Measurements from ENCODE around the gene MEIS1. TPM values are rescaled to one million over a fixed set of nuclear protein-coding genes. Genes with fewer than 3 reads are reported as not detected.

MEIS1 gene
- total and polyA plus RNA-seq, 7 experiments from 2014 or later = 0.05 to 5.6 (median 0.56) TPM; not detected in 4

GRCh38 chr2:66595556-66595955 lies 160.6 kb downstream of the MEIS1 start:
- peaks cover 0 to 8% (median 2%) of the 10 kb centered on the region in 11 donors for H3K9me3 Mint-ChIP-seq
- ChIA-PET POLR2A (no interaction called here), CTCF (no interaction called here)
- H3K4me1 Mint-ChIP-seq = no peaks in the 10 kb centered on the region
- no peaks in the 10 kb centered on the region for H3K36me3 ChIP-seq (ENCODE audit: control insufficient read depth in 2 of 3, insufficient read depth in 3 of 3, low read length in 3 of 3)
- no peak overlapping the region for H3K27ac ChIP-seq (ENCODE audit: low read depth, low read length)
- H3K36me3 Mint-ChIP-seq = no peaks in the 10 kb centered on the region
- H3K9me3 ChIP-seq (ENCODE audit: control insufficient read depth in 2 of 3, low read length in 3 of 3) = no peaks in the 10 kb centered on the region
- H3K4me3 ChIP-seq (ENCODE audit: low read length) = no peak overlapping the region
- H3K4me3 Mint-ChIP-seq = no peak overlapping the region
- DNase-seq (no peak), ATAC-seq (no peak)
- intact Hi-C loops (cut with micrococcal nuclease) = no loop called here
- H3K4me1 ChIP-seq (ENCODE audit: control insufficient read depth in 2 of 2, insufficient read depth in 2 of 2, low read length in 2 of 2) = no peaks in the 10 kb centered on the region
- H3K27me3 ChIP-seq (ENCODE audit: control insufficient read depth in 2 of 2, insufficient read depth in 2 of 2, low read length in 2 of 2) = no peaks in the 10 kb centered on the region
- peaks cover 0 to 5% (median 0%) of the 10 kb centered on the region in 5 donors for H3K27me3 Mint-ChIP-seq
- H3K27ac Mint-ChIP-seq = no peak overlapping the region

- intact Hi-C loops (cut with micrococcal nuclease) = no loop called here
Measured at GRCh38 chr2:66596256-66596655, 161.3 kb downstream of the MEIS1 start.

GRCh38 chr2:66601624-66602023 lies 166.7 kb downstream of the MEIS1 start:
- Mint-ChIP-seq H3K4me1 (no peaks in the 10 kb centered on the region), H3K36me3 (no peaks in the 10 kb centered on the region), H3K9me3 (peaks cover 0 to 8% (median 0%) of the 10 kb centered on the region in 11 donors), H3K27ac (no peak overlapping the region), H3K4me3 (no peak overlapping the region), H3K27me3 (peaks cover 0 to 6% (median 0%) of the 10 kb centered on the region in 5 donors)
- no peaks in the 10 kb centered on the region for H3K36me3 ChIP-seq (ENCODE audit: control insufficient read depth in 2 of 3, insufficient read depth in 3 of 3, low read length in 3 of 3)
- intact Hi-C loops (cut with micrococcal nuclease) = no loop called here
- CTCF ChIA-PET = no interaction called here
- H3K27ac ChIP-seq (ENCODE audit: low read depth, low read length) = no peak overlapping the region
- H3K4me3 ChIP-seq (ENCODE audit: low read length) = no peak overlapping the region
- ATAC-seq (no peak), DNase-seq (no peak)
- no peaks in the 10 kb centered on the region for H3K9me3 ChIP-seq (ENCODE audit: control insufficient read depth in 2 of 3, low read length in 3 of 3)
- H3K4me1 ChIP-seq (ENCODE audit: control insufficient read depth in 2 of 2, insufficient read depth in 2 of 2, low read length in 2 of 2) = no peaks in the 10 kb centered on the region
- H3K27me3 ChIP-seq (ENCODE audit: control insufficient read depth in 2 of 2, insufficient read depth in 2 of 2, low read length in 2 of 2) = no peaks in the 10 kb centered on the region
- POLR2A ChIA-PET = no interaction called here

More at GRCh38 chr2:66596256-66596655, 161.3 kb downstream of the MEIS1 start:
- DNase-seq (no peak), ATAC-seq (no peak)
- Mint-ChIP-seq H3K4me1 (no peaks in the 10 kb centered on the region), H3K27ac (no peak overlapping the region), H3K9me3 (peaks cover 0 to 8% (median 0%) of the 10 kb centered on the region in 11 donors), H3K36me3 (no peaks in the 10 kb centered on the region), H3K4me3 (no peak overlapping the region), H3K27me3 (peaks cover 0 to 5% (median 0%) of the 10 kb centered on the region in 5 donors)
- ChIA-PET CTCF (no interaction called here), POLR2A (no interaction called here)
- Histone ChIP-seq H3K27me3 (ENCODE audit: control insufficient read depth in 2 of 2, insufficient read depth in 2 of 2, low read length in 2 of 2) (no peaks in the 10 kb centered on the region), H3K27ac (ENCODE audit: low read depth, low read length) (no peak overlapping the region), H3K36me3 (ENCODE audit: control insufficient read depth in 2 of 3, insufficient read depth in 3 of 3, low read length in 3 of 3) (no peaks in the 10 kb centered on the region), H3K9me3 (ENCODE audit: control insufficient read depth in 2 of 3, low read length in 3 of 3) (no peaks in the 10 kb centered on the region), H3K4me3 (ENCODE audit: low read length) (no peak overlapping the region), H3K4me1 (ENCODE audit: control insufficient read depth in 2 of 2, insufficient read depth in 2 of 2, low read length in 2 of 2) (no peaks in the 10 kb centered on the region)

- H3K4me3 Mint-ChIP-seq = no peak overlapping the region
- Histone ChIP-seq H3K36me3 (ENCODE audit: control insufficient read depth in 2 of 3, insufficient read depth in 3 of 3, low read length in 3 of 3) (no peaks in the 10 kb centered on the region), H3K4me1 (ENCODE audit: control insufficient read depth in 2 of 2, insufficient read depth in 2 of 2, low read length in 2 of 2) (no peaks in the 10 kb centered on the region), H3K4me3 (ENCODE audit: low read length) (no peak overlapping the region), H3K9me3 (ENCODE audit: control insufficient read depth in 2 of 3, low read length in 3 of 3) (no peaks in the 10 kb centered on the region), H3K27ac (ENCODE audit: low read depth, low read length) (no peak overlapping the region), H3K27me3 (ENCODE audit: control insufficient read depth in 2 of 2, insufficient read depth in 2 of 2, low read length in 2 of 2) (no peaks in the 10 kb centered on the region)
- no peaks in the 10 kb centered on the region for H3K4me1 Mint-ChIP-seq
- ChIA-PET CTCF (no interaction called here), POLR2A (no interaction called here)
- ATAC-seq (no peak), DNase-seq (no peak)
- peaks cover 0 to 8% (median 0%) of the 10 kb centered on the region in 11 donors for H3K9me3 Mint-ChIP-seq
- H3K36me3 Mint-ChIP-seq = no peaks in the 10 kb centered on the region
- H3K27ac Mint-ChIP-seq = no peak overlapping the region
- H3K27me3 Mint-ChIP-seq = peaks cover 0 to 5% (median 0%) of the 10 kb centered on the region in 5 donors
- intact Hi-C loops (cut with micrococcal nuclease) = no loop called here
Measured at GRCh38 chr2:66602341-66602740, 167.4 kb downstream of the MEIS1 start.

GRCh38 chr2:66604326-66604725 lies 169.4 kb downstream of the MEIS1 start:
- no peaks in the 10 kb centered on the region for H3K36me3 ChIP-seq (ENCODE audit: control insufficient read depth in 2 of 3, insufficient read depth in 3 of 3, low read length in 3 of 3)
- intact Hi-C loops (cut with micrococcal nuclease) = no loop called here
- H3K27me3 ChIP-seq (ENCODE audit: control insufficient read depth in 2 of 2, insufficient read depth in 2 of 2, low read length in 2 of 2) = no peaks in the 10 kb centered on the region
- H3K27ac ChIP-seq (ENCODE audit: low read depth, low read length) = no peak overlapping the region
- Mint-ChIP-seq H3K27me3 (peaks cover 0 to 5% (median 0%) of the 10 kb centered on the region in 5 donors), H3K27ac (no peak overlapping the region), H3K4me1 (no peaks in the 10 kb centered on the region), H3K4me3 (no peak overlapping the region), H3K36me3 (no peaks in the 10 kb centered on the region), H3K9me3 (peaks cover 0 to 6% (median 2%) of the 10 kb centered on the region in 11 donors)
- CTCF ChIA-PET = no interaction called here
- ATAC-seq (no peak), DNase-seq (no peak)
- no peaks in the 10 kb centered on the region for H3K4me1 ChIP-seq (ENCODE audit: control insufficient read depth in 2 of 2, insufficient read depth in 2 of 2, low read length in 2 of 2)
- POLR2A ChIA-PET = no interaction called here
- H3K4me3 ChIP-seq (ENCODE audit: low read length) = no peak overlapping the region
- H3K9me3 ChIP-seq (ENCODE audit: control insufficient read depth in 2 of 3, low read length in 3 of 3) = no peaks in the 10 kb centered on the region

GRCh38 chr2:66604976-66605375 lies 170.1 kb downstream of the MEIS1 start:
- H3K27ac Mint-ChIP-seq = no peak overlapping the region
- no peaks in the 10 kb centered on the region for H3K36me3 ChIP-seq (ENCODE audit: control insufficient read depth in 2 of 3, insufficient read depth in 3 of 3, low read length in 3 of 3)
- H3K27me3 Mint-ChIP-seq = peaks cover 0 to 8% (median 0%) of the 10 kb centered on the region in 5 donors
- DNase-seq (no peak), ATAC-seq (no peak)
- no peaks in the 10 kb centered on the region for H3K4me1 Mint-ChIP-seq
- intact Hi-C loops (cut with micrococcal nuclease) = no loop called here
- H3K4me3 Mint-ChIP-seq = no peak overlapping the region
- no peaks in the 10 kb centered on the region for H3K36me3 Mint-ChIP-seq
- no peak overlapping the region for H3K27ac ChIP-seq (ENCODE audit: low read depth, low read length)
- ChIA-PET POLR2A (no interaction called here), CTCF (no interaction called here)
- H3K4me1 ChIP-seq (ENCODE audit: control insufficient read depth in 2 of 2, insufficient read depth in 2 of 2, low read length in 2 of 2) = no peaks in the 10 kb centered on the region
- peaks cover 0 to 5% (median 0%) of the 10 kb centered on the region in 11 donors for H3K9me3 Mint-ChIP-seq
- H3K4me3 ChIP-seq (ENCODE audit: low read length) = no peak overlapping the region
- H3K9me3 ChIP-seq (ENCODE audit: control insufficient read depth in 2 of 3, low read length in 3 of 3) = no peaks in the 10 kb centered on the region
- H3K27me3 ChIP-seq (ENCODE audit: control insufficient read depth in 2 of 2, insufficient read depth in 2 of 2, low read length in 2 of 2) = no peaks in the 10 kb centered on the region

GRCh38 chr2:66607152-66607551 lies 172.2 kb downstream of the MEIS1 start:
- Mint-ChIP-seq H3K9me3 (peaks cover 0 to 5% (median 3%) of the 10 kb centered on the region in 11 donors), H3K27ac (no peak overlapping the region), H3K4me3 (no peak overlapping the region), H3K36me3 (no peaks in the 10 kb centered on the region), H3K4me1 (no peaks in the 10 kb centered on the region), H3K27me3 (peaks cover 0 to 8% (median 0%) of the 10 kb centered on the region in 5 donors)
- Histone ChIP-seq H3K27ac (ENCODE audit: low read depth, low read length) (no peak overlapping the region), H3K27me3 (ENCODE audit: control insufficient read depth in 2 of 2, insufficient read depth in 2 of 2, low read length in 2 of 2) (no peaks in the 10 kb centered on the region), H3K9me3 (ENCODE audit: control insufficient read depth in 2 of 3, low read length in 3 of 3) (no peaks in the 10 kb centered on the region), H3K4me3 (ENCODE audit: low read length) (no peak overlapping the region), H3K4me1 (ENCODE audit: control insufficient read depth in 2 of 2, insufficient read depth in 2 of 2, low read length in 2 of 2) (no peaks in the 10 kb centered on the region), H3K36me3 (ENCODE audit: control insufficient read depth in 2 of 3, insufficient read depth in 3 of 3, low read length in 3 of 3) (no peaks in the 10 kb centered on the region)
- intact Hi-C loops (cut with micrococcal nuclease) = no loop called here
- CTCF ChIA-PET = no interaction called here
- ATAC-seq (no peak), DNase-seq (no peak)
- POLR2A ChIA-PET = no interaction called here

Measured in naive thymus-derived CD4-positive, alpha-beta T cell (primary cell).